ENCODE results near the gene GPR155.

GRCh38 chr2:174487820-174488162 is 962 bp upstream of the GPR155 start:
- TF ChIP-seq CTCF (IDR thresholded peaks at IDR 0.05 in 8 of 11, conservative IDR thresholded peaks at IDR 0.05 in 3 of 11), result no peak
- TF ChIP-seq POLR2A (IDR thresholded peaks at IDR 0.05), result no peak
- no peak for TF ChIP-seq POLR2AphosphoS5 (IDR thresholded peaks at IDR 0.05)

Measured in spleen (tissue), 7 donors.